Upper lobe of right lung (tissue), 1 donor: ENCODE measurements around the gene ABCB9. TPM values are rescaled to one million over a fixed set of nuclear protein-coding genes. Genes with fewer than 3 reads are reported as not detected.

Experiments used
- ATAC-seq: fragments of 200-7000 bp; cut with Tn5 transposase; one replicate; pipeline ENCODE4 v1.9.1; 2020; ENCODE audit warnings: mild to moderate bottlenecking, moderate library complexity
- DNase-seq: peaks from one replicate; pipeline ENCODE4 v3.0.0-alpha.2; 2020
- H3K27ac ChIP-seq: fragments of 200-600 bp; one replicate; pipeline ENCODE4 v1.8.0; 2022
- H3K27me3 ChIP-seq: fragments of 200-600 bp; one replicate; pipeline ENCODE4 v1.8.0; 2022; ENCODE audit warnings: mild to moderate bottlenecking
- H3K36me3 ChIP-seq: fragments of 200-600 bp; one replicate; pipeline ENCODE4 v1.8.0; 2022
- H3K4me1 ChIP-seq: fragments of 200-600 bp; one replicate; pipeline ENCODE4 v1.8.0; 2022
- H3K4me3 ChIP-seq: fragments of 200-600 bp; one replicate; pipeline ENCODE4 v1.8.0; 2022; ENCODE audit warnings: mild to moderate bottlenecking
- H3K9me3 ChIP-seq: fragments of 200-600 bp; one replicate; pipeline ENCODE4 v1.8.0; 2022
- CTCF ChIP-seq: fragments of 200-600 bp; IDR thresholded peaks from one replicate; pipeline ENCODE4 v1.8.0; 2022; ENCODE audit warnings: antibody characterized with exemption
- intact Hi-C: fragments of 100-400 bp; cut with DNase I; formaldehyde crosslinking; loops from one replicate; pipeline ENCODE4 v1.11.0; 2022
- total RNA-seq: library from RNA; stranded (reverse); fragmentation: NEBNext Ultra II Directional; extraction: Animal tissue kit (Norgen Biotek cat#: 25700); gene quantifications from one replicate; pipeline ENCODE4 v1.2.1, GENCODE V29; 2021
- donor health status: DM: no; HTN: yes; CAD: no; lungs with severe emphysema.

The ABCB9 gene
- total RNA-seq, 1 donor from 2014 or later = 5.2 TPM

- TF ChIP-seq CTCF = no peak
- ATAC-seq (no peak), DNase-seq (no peak)
- Histone ChIP-seq H3K27ac (no peak overlapping the region), H3K9me3 (no peaks in the 10 kb centered on the region), H3K27me3 (no peaks in the 10 kb centered on the region), H3K4me1 (no peaks in the 10 kb centered on the region), H3K36me3 (peaks cover 6% of the 10 kb centered on the region), H3K4me3 (no peak overlapping the region)
- intact Hi-C loops = no loop called here
These were observed 30.5 kb upstream of the ABCB9 start for GRCh38 chr12:122996621-122997342.

- ATAC-seq = no peak
- H3K27me3 ChIP-seq = no peaks in the 10 kb centered on the region
These were observed 29.9 kb upstream of the ABCB9 start for GRCh38 chr12:122996188-122996601.

GRCh38 chr12:122995503-122996187 lies 29.4 kb upstream of the ABCB9 start:
- no peak for TF ChIP-seq CTCF
- ATAC-seq (no peak), DNase-seq (no peak)
- intact Hi-C loops = no loop called here
- Histone ChIP-seq H3K4me3 (no peak overlapping the region), H3K9me3 (no peaks in the 10 kb centered on the region), H3K36me3 (peaks cover 6% of the 10 kb centered on the region), H3K4me1 (no peaks in the 10 kb centered on the region), H3K27ac (no peak overlapping the region), H3K27me3 (no peaks in the 10 kb centered on the region)

More at GRCh38 chr12:122996188-122996601, 29.9 kb upstream of the ABCB9 start:
- Histone ChIP-seq H3K9me3 (no peaks in the 10 kb centered on the region), H3K4me3 (no peak overlapping the region), H3K36me3 (peaks cover 6% of the 10 kb centered on the region), H3K4me1 (no peaks in the 10 kb centered on the region), H3K27ac (no peak overlapping the region)
- DNase-seq = no peak
- no peak for TF ChIP-seq CTCF
- intact Hi-C loops = no loop called here

GRCh38 chr12:122994781-122995502 lies 28.7 kb upstream of the ABCB9 start:
- no peak overlapping the region for H3K4me3 ChIP-seq
- H3K36me3 ChIP-seq = peaks cover 2% of the 10 kb centered on the region
- DNase-seq = no peak
- no peaks in the 10 kb centered on the region for H3K9me3 ChIP-seq
- no peak for ATAC-seq
- no peaks in the 10 kb centered on the region for H3K27me3 ChIP-seq
- no peak overlapping the region for H3K27ac ChIP-seq
- intact Hi-C loops = no loop called here
- no peaks in the 10 kb centered on the region for H3K4me1 ChIP-seq
- TF ChIP-seq CTCF = no peak

GRCh38 chr12:122994140-122994675 lies 27.9 kb upstream of the ABCB9 start:
- H3K36me3 ChIP-seq = peaks cover 5% of the 10 kb centered on the region
- TF ChIP-seq CTCF = no peak
- no peak overlapping the region for H3K4me3 ChIP-seq
- DNase-seq = no peak
- no peaks in the 10 kb centered on the region for H3K4me1 ChIP-seq
- no peaks in the 10 kb centered on the region for H3K9me3 ChIP-seq
- no peak for ATAC-seq
- no peaks in the 10 kb centered on the region for H3K27me3 ChIP-seq
- intact Hi-C loops = no loop called here
- H3K27ac ChIP-seq = no peak overlapping the region
